Astrocyte (in vitro differentiated cells and primary cell): ENCODE measurements around the gene MAPK11.
"Not testable (repeated sequence)": the region's sequence is repeated elsewhere in the genome, so short reads cannot be mapped to it uniquely, and the experiment has no call there.

Experiments used
- CTCF ChIP-seq: IDR thresholded peaks from 2 replicates; pipeline ENCODE4 v1.5.1; 2011; ENCODE audit warnings: low read depth, mild to moderate bottlenecking, inconsistent platforms, low read length, moderate library complexity; ENCODE audit not compliant: insufficient read depth
- EZH2 ChIP-seq: IDR thresholded peaks from 2 replicates; pipeline ENCODE4 v1.6.1; 2012; ENCODE audit warnings: mild to moderate bottlenecking, low read length, inconsistent platforms; ENCODE audit not compliant: insufficient read depth

GRCh38 chr22:50273781-50274180, 3.6 kb upstream of the MAPK11 start:
- TF ChIP-seq CTCF, EZH2: not testable (repeated sequence)
